Upper lobe of right lung (tissue), 1 donor: ENCODE measurements around the gene RRBP1. TPM values are rescaled to one million over a fixed set of nuclear protein-coding genes. Genes with fewer than 3 reads are reported as not detected.

Experiments
- ATAC-seq: fragments of 200-7000 bp; cut with Tn5 transposase; one replicate; pipeline ENCODE4 v1.9.1; 2020; ENCODE audit warnings: mild to moderate bottlenecking, moderate library complexity
- DNase-seq: peaks from one replicate; pipeline ENCODE4 v3.0.0-alpha.2; 2020
- H3K27ac ChIP-seq: fragments of 200-600 bp; one replicate; pipeline ENCODE4 v1.8.0; 2022
- H3K27me3 ChIP-seq: fragments of 200-600 bp; one replicate; pipeline ENCODE4 v1.8.0; 2022; ENCODE audit warnings: mild to moderate bottlenecking
- H3K36me3 ChIP-seq: fragments of 200-600 bp; one replicate; pipeline ENCODE4 v1.8.0; 2022
- H3K4me1 ChIP-seq: fragments of 200-600 bp; one replicate; pipeline ENCODE4 v1.8.0; 2022
- H3K4me3 ChIP-seq: fragments of 200-600 bp; one replicate; pipeline ENCODE4 v1.8.0; 2022; ENCODE audit warnings: mild to moderate bottlenecking
- H3K9me3 ChIP-seq: fragments of 200-600 bp; one replicate; pipeline ENCODE4 v1.8.0; 2022
- CTCF ChIP-seq: fragments of 200-600 bp; IDR thresholded peaks from one replicate; pipeline ENCODE4 v1.8.0; 2022; ENCODE audit warnings: antibody characterized with exemption
- intact Hi-C: fragments of 100-400 bp; cut with DNase I; formaldehyde crosslinking; loops from one replicate; pipeline ENCODE4 v1.11.0; 2022
- total RNA-seq: library from RNA; stranded (reverse); fragmentation: NEBNext Ultra II Directional; extraction: Animal tissue kit (Norgen Biotek cat#: 25700); gene quantifications from one replicate; pipeline ENCODE4 v1.2.1, GENCODE V29; 2021
- donor health status: DM: no; HTN: yes; CAD: no; lungs with severe emphysema.

The RRBP1 gene
- total RNA-seq, 1 donor from 2014 or later: 166 TPM

- Histone ChIP-seq H3K27me3 (no peaks in the 10 kb centered on the region), H3K36me3 (peaks cover 17% of the 10 kb centered on the region), H3K27ac (no peak overlapping the region), H3K4me3 (no peak overlapping the region), H3K9me3 (no peaks in the 10 kb centered on the region), H3K4me1 (peaks cover 48% of the 10 kb centered on the region)
- DNase-seq (peak; percentile 58), ATAC-seq (no peak)
- intact Hi-C loops: no loop called here
- no peak for TF ChIP-seq CTCF
Measured at GRCh38 chr20:17646209-17646960, 35.7 kb downstream of the RRBP1 start.

- intact Hi-C loops: no loop called here
- no peak for ATAC-seq
- Histone ChIP-seq H3K4me1 (peaks cover 40% of the 10 kb centered on the region), H3K36me3 (peaks cover 24% of the 10 kb centered on the region), H3K4me3 (no peak overlapping the region), H3K27ac (no peak overlapping the region), H3K9me3 (no peaks in the 10 kb centered on the region), H3K27me3 (no peaks in the 10 kb centered on the region)
- peak; percentile 52 for DNase-seq
- TF ChIP-seq CTCF: no peak
Measured at GRCh38 chr20:17645546-17646208, 36.4 kb downstream of the RRBP1 start.

DNA sequence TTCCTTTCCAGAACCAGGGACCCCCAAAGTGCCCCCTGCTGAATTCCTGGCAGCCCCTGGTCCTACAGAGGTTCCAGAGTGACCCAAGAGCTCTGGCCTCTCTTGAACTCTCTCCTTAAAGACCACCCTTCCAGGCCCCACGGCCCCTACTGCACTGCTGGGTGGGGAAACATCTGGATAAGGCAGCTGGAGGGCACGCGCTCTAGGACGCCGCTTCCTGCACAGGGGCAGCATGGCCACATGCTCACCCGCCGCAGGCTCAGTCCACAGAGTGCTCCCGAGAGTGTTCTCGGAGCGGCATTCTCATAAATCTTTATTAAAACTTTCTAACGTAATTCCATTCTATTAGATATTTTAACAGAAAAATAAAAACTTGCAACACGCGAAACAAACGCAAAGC, 37.0 kb downstream of the RRBP1 start:
- Histone ChIP-seq H3K36me3 (peaks cover 31% of the 10 kb centered on the region), H3K9me3 (no peaks in the 10 kb centered on the region), H3K4me3 (no peak overlapping the region), H3K27ac (no peak overlapping the region), H3K27me3 (no peaks in the 10 kb centered on the region), H3K4me1 (peaks cover 34% of the 10 kb centered on the region)
- DNase-seq (peak; percentile 41), ATAC-seq (no peak)
- no peak for TF ChIP-seq CTCF
- intact Hi-C loops: no loop called here

DNA sequence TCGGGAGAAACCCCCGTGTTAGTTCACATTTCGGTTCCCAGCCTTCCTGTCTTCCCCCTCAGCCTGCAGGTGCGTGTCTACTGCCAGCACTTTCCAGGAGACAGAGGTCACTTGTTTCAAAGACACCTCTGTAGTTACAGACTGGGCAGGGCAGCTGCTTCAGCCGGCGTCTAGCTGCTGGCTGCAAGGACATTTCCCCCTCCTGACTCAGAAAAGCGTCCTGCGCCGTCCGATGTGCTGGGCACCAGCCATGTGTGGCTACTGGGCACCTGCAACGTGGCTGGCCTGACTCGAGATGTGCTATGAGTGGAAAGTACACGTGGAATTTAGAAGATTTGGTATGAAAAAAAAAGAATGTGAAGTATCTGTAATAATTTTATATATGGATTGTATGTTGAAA, 37.6 kb downstream of the RRBP1 start:
- no peak for ATAC-seq
- H3K9me3 ChIP-seq: no peaks in the 10 kb centered on the region
- no peak for TF ChIP-seq CTCF
- peak; percentile 63 for DNase-seq
- H3K4me3 ChIP-seq: no peak overlapping the region
- intact Hi-C loops: no loop called here
- peaks cover 36% of the 10 kb centered on the region for H3K36me3 ChIP-seq
- no peaks in the 10 kb centered on the region for H3K27me3 ChIP-seq
- peaks cover 28% of the 10 kb centered on the region for H3K4me1 ChIP-seq
- no peak overlapping the region for H3K27ac ChIP-seq

DNA sequence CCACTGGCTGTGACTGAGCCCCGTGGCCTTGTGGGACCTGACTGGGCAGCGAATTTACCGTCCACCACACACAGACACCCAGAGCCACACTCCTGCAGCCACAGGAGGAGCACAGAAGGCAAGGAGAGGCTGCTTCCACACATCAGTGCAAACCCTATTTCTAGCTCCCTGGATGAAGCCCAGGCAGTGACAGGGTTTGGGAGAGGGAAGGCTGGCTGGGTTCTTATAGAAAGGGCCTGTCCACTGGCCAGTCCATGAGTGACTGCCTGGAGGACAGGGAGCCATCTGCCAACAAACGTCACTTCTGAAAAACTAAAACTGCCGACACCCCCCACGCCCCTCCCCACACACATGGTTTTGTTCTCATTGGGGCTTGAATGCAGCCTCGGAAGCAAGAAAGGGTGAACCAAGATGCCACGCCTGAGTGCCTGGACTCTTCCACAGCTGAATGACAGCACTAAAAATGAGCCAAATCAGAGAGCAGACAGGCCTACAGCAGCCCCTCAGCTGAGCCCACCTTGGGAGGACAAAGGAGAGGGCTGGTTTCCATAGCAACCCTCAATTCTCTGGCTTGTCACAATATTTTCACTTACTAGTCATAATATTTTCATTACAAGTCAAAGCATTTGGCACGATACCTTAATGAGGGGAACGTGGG, 38.4 kb downstream of the RRBP1 start:
- H3K9me3 ChIP-seq: no peaks in the 10 kb centered on the region
- H3K36me3 ChIP-seq: peaks cover 44% of the 10 kb centered on the region
- intact Hi-C loops: no loop called here
- DNase-seq (peak; percentile 18), ATAC-seq (no peak)
- peaks cover 20% of the 10 kb centered on the region for H3K4me1 ChIP-seq
- no peaks in the 10 kb centered on the region for H3K27me3 ChIP-seq
- no peak overlapping the region for H3K4me3 ChIP-seq
- no peak overlapping the region for H3K27ac ChIP-seq
- no peak for TF ChIP-seq CTCF
